Osteoblast (primary cell): Measurements from ENCODE around the gene EEF1E1. TPM values are rescaled to one million over a fixed set of nuclear protein-coding genes. Genes with fewer than 3 reads are reported as not detected.

Experiments used
- DNase-seq: peaks from one replicate; pipeline ENCODE4 v3.0.0; 2011; ENCODE audit warnings: low spot score, mixed read lengths; ENCODE audit not compliant: insufficient read length; ENCODE audit errors: missing footprints
- H2AFZ ChIP-seq: 2 replicates; pipeline ENCODE4 v1.6.0; 2011; ENCODE audit warnings: mild to moderate bottlenecking, low read length
- H3K27ac ChIP-seq: 2 replicates; pipeline ENCODE4 v1.5.1; 2011; ENCODE audit warnings: mild to moderate bottlenecking, low read depth, low read length, moderate library complexity
- H3K27me3 ChIP-seq: 2 replicates; pipeline ENCODE4 v1.6.0; 2012; ENCODE audit warnings: mild to moderate bottlenecking, control low read depth, inconsistent platforms, low read length, moderate library complexity; ENCODE audit not compliant: insufficient read depth
- H3K36me3 ChIP-seq: 2 replicates; pipeline ENCODE4 v1.5.1; 2011; ENCODE audit warnings: mild to moderate bottlenecking, low read length, control low read depth, moderate library complexity; ENCODE audit not compliant: insufficient read depth
- H3K4me1 ChIP-seq: 2 replicates; pipeline ENCODE4 v1.5.1; 2011; ENCODE audit warnings: mild to moderate bottlenecking, low read length, control low read depth, moderate library complexity; ENCODE audit not compliant: insufficient read depth
- H3K4me2 ChIP-seq: 2 replicates; pipeline ENCODE4 v1.6.0; 2011; ENCODE audit warnings: mild to moderate bottlenecking, low read length; ENCODE audit not compliant: insufficient read depth
- H3K4me3 ChIP-seq: fragments of 200-600 bp; sonication (generic); 3 replicates; pipeline ENCODE4 v1.5.1; 2012; ENCODE audit warnings: mild to moderate bottlenecking, low read length, inconsistent platforms; ENCODE audit not compliant: insufficient read depth
- H3K79me2 ChIP-seq: 2 replicates; pipeline ENCODE4 v1.6.0; 2012; ENCODE audit warnings: mild to moderate bottlenecking, low read length, control low read depth, inconsistent platforms; ENCODE audit not compliant: insufficient read depth
- H3K9me3 ChIP-seq: 2 replicates; pipeline ENCODE4 v1.5.1; 2011; ENCODE audit warnings: low read depth, low read length, control low read depth
- H4K20me1 ChIP-seq: 2 replicates; pipeline ENCODE4 v1.6.0; 2012; ENCODE audit warnings: mild to moderate bottlenecking, low read length, control low read depth; ENCODE audit not compliant: insufficient read depth
- total RNA-seq: library from RNA; depleted of rRNA; stranded (reverse); fragments of >200 nt; gene quantifications from 2 replicates; pipeline ENCODE4 v1.2.3, GENCODE V29; 2012
- TF ChIP-seq, protein P1 (sequence below): IDR thresholded peaks from 2 replicates; pipeline ENCODE4 v1.5.1; 2011; ENCODE audit warnings: mild to moderate bottlenecking, low read depth, low read length, moderate library complexity; ENCODE audit errors: extremely low read depth

EEF1E1 gene
- total RNA-seq, 1 donor, result 25.3 TPM

- Histone ChIP-seq H3K27me3 (no peaks in the 10 kb centered on the region), H3K36me3 (no peaks in the 10 kb centered on the region), H3K79me2 (no peaks in the 10 kb centered on the region), H3K4me2 (no peak overlapping the region), H3K4me3 (no peak overlapping the region), H4K20me1 (no peaks in the 10 kb centered on the region), H3K4me1 (peaks cover 8% of the 10 kb centered on the region), H3K27ac (no peak overlapping the region), H3K9me3 (no peaks in the 10 kb centered on the region), H2AFZ (no peak overlapping the region)
- DNase-seq, result no peak
- TF ChIP-seq, protein P1, sequence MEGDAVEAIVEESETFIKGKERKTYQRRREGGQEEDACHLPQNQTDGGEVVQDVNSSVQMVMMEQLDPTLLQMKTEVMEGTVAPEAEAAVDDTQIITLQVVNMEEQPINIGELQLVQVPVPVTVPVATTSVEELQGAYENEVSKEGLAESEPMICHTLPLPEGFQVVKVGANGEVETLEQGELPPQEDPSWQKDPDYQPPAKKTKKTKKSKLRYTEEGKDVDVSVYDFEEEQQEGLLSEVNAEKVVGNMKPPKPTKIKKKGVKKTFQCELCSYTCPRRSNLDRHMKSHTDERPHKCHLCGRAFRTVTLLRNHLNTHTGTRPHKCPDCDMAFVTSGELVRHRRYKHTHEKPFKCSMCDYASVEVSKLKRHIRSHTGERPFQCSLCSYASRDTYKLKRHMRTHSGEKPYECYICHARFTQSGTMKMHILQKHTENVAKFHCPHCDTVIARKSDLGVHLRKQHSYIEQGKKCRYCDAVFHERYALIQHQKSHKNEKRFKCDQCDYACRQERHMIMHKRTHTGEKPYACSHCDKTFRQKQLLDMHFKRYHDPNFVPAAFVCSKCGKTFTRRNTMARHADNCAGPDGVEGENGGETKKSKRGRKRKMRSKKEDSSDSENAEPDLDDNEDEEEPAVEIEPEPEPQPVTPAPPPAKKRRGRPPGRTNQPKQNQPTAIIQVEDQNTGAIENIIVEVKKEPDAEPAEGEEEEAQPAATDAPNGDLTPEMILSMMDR, result no peak
Measured at GRCh38 chr6:8069151-8069550, 33.2 kb downstream of the EEF1E1 start.

DNA sequence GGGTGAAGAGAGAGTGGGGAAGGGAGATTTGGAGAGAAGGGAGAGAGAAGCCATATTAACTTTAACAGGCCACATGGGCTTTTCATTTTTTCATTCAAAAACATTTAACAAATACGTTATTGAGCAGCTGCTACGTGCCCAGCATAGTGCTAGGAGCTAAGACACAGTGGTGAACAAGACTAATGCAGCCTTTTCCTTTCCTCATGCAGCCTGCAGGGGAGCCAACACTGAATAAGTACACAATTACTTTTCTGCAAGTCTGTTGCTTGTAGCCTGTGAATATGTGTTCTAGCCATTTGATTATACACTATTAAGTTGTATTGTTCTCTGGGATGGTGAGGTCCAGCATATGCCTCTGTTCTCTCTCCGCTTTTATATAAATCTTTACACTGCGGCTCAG lies 36.2 kb downstream of the EEF1E1 start:
- no peak overlapping the region for H3K4me2 ChIP-seq
- peaks cover 8% of the 10 kb centered on the region for H3K4me1 ChIP-seq
- H3K27me3 ChIP-seq, result no peaks in the 10 kb centered on the region
- H3K27ac ChIP-seq, result no peak overlapping the region
- H4K20me1 ChIP-seq, result no peaks in the 10 kb centered on the region
- H3K4me3 ChIP-seq, result no peak overlapping the region
- H3K79me2 ChIP-seq, result peaks cover 11% of the 10 kb centered on the region
- no peak overlapping the region for H2AFZ ChIP-seq
- no peaks in the 10 kb centered on the region for H3K9me3 ChIP-seq
- H3K36me3 ChIP-seq, result peaks cover 4% of the 10 kb centered on the region
- TF ChIP-seq, protein P1, result no peak
- no peak for DNase-seq

DNA sequence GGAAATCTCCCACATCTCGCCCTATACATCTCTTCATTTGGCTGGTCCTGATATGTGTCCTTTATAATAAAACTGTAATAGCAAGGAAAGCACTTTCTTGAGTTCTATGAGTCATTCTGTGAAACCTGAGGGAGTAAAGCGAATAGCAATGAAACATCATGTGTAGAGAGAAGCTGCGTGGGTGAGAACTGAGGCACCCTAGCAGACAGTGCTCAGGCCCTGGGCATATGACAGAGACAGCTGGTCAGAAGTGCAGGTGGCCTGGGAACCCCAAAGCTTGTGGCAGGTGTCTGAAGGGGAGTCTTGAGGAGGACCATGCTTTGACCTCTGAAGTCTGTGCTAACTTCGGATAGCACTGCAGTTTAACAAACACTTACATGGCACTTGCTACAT lies 36.8 kb downstream of the EEF1E1 start:
- TF ChIP-seq, protein P1, result no peak
- no peak for DNase-seq
- Histone ChIP-seq H3K27me3 (no peaks in the 10 kb centered on the region), H2AFZ (peak overlapping the region; percentile 97), H3K79me2 (peaks cover 11% of the 10 kb centered on the region), H3K36me3 (peaks cover 4% of the 10 kb centered on the region), H3K4me3 (no peak overlapping the region), H4K20me1 (no peaks in the 10 kb centered on the region), H3K4me2 (no peak overlapping the region), H3K9me3 (no peaks in the 10 kb centered on the region), H3K27ac (no peak overlapping the region), H3K4me1 (peaks cover 8% of the 10 kb centered on the region)

DNA sequence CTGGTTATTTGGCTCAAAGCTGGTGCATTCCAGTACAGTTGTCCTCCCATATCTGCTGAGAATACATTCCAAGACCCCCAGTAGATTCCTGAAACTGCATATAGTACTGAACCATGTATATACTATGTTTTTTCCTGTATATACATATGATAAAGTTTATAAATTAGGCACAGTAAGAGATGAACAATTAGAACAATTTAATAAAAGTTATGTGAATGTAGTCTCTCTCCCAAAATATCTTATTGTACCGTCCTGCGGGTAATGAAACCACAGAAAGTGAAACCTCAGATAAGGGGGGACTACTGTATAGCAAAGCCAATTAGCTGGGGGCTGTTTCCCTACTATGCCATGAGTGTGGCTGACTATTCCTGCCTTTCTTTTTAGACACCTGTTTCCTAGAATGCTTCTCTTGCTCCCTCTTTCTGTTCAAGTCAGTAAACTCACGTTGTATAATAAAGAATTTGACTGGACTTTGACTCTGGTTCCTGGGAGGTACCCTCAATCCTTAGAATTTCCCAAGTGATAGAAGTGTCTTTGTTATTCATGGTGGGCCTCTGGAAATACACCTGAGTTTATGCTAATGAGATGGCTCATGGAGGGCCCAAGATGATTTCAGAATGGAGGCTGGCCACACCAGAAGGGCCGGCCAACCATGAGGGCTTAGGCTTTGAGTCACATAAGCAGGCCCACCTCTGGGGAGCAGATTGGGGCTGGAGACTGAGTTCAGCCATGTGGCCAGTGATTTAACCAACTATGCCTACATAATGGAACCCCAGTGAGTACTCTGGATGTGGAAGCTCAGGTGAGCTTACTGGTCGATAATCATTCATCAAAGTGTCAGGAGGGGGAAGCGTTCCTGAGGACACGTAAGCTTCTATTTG lies 37.5 kb downstream of the EEF1E1 start:
- no peak for DNase-seq
- Histone ChIP-seq H3K4me1 (peaks cover 8% of the 10 kb centered on the region), H3K4me2 (peak overlapping the region; percentile 98), H3K27me3 (no peaks in the 10 kb centered on the region), H3K27ac (peak overlapping the region; percentile 86), H3K79me2 (peaks cover 11% of the 10 kb centered on the region), H3K9me3 (no peaks in the 10 kb centered on the region), H3K36me3 (peaks cover 10% of the 10 kb centered on the region), H2AFZ (peak overlapping the region; percentile 97), H3K4me3 (peak overlapping the region; percentile 95), H4K20me1 (no peaks in the 10 kb centered on the region)
- TF ChIP-seq, protein P1, result no peak
